Fibroblast of mammary gland (primary cell): ENCODE results near the gene GALNT2.

Source experiments
- DNase-seq: peaks from one replicate; pipeline ENCODE4 v3.0.0-alpha.2; 2010; ENCODE audit warnings: low read depth
- H3K4me3 ChIP-seq: 2 replicates; pipeline ENCODE4 v1.5.1; 2011; ENCODE audit warnings: low read depth, mild to moderate bottlenecking, low read length, moderate library complexity; ENCODE audit not compliant: control insufficient read depth
- CTCF ChIP-seq: conservative IDR thresholded peaks from 2 replicates; pipeline ENCODE4 v1.5.1; 2011; ENCODE audit warnings: low read depth, low read length, inconsistent platforms; ENCODE audit not compliant: control insufficient read depth, insufficient read depth

The GALNT2 gene

GRCh38 chr1:230105245-230105753 is 38.3 kb downstream of the GALNT2 start:
- TF ChIP-seq CTCF: no peak
- no peak for DNase-seq
- peak overlapping the region; percentile 15 for H3K4me3 ChIP-seq

GRCh38 chr1:230105754-230106625 is 39.0 kb downstream of the GALNT2 start:
- DNase-seq: peak; percentile 95
- no peak for TF ChIP-seq CTCF
- H3K4me3 ChIP-seq: no peak overlapping the region

- no peak overlapping the region for H3K4me3 ChIP-seq
- no peak for TF ChIP-seq CTCF
- no peak for DNase-seq
Observed at GRCh38 chr1:230107941-230108340, 40.9 kb downstream of the GALNT2 start.

- no peak for DNase-seq
- no peak overlapping the region for H3K4me3 ChIP-seq
- TF ChIP-seq CTCF: no peak
Observed at GRCh38 chr1:230108580-230108979, 41.5 kb downstream of the GALNT2 start.

- no peak for TF ChIP-seq CTCF
- no peak overlapping the region for H3K4me3 ChIP-seq
- no peak for DNase-seq
Observed at GRCh38 chr1:230109066-230109465, 42.0 kb downstream of the GALNT2 start.

- no peak overlapping the region for H3K4me3 ChIP-seq
- no peak for DNase-seq
- TF ChIP-seq CTCF: no peak
Observed at GRCh38 chr1:230109895-230110667, 43.0 kb downstream of the GALNT2 start.
